Measurements from ENCODE around the gene IL17B.

The IL17B gene

DNA sequence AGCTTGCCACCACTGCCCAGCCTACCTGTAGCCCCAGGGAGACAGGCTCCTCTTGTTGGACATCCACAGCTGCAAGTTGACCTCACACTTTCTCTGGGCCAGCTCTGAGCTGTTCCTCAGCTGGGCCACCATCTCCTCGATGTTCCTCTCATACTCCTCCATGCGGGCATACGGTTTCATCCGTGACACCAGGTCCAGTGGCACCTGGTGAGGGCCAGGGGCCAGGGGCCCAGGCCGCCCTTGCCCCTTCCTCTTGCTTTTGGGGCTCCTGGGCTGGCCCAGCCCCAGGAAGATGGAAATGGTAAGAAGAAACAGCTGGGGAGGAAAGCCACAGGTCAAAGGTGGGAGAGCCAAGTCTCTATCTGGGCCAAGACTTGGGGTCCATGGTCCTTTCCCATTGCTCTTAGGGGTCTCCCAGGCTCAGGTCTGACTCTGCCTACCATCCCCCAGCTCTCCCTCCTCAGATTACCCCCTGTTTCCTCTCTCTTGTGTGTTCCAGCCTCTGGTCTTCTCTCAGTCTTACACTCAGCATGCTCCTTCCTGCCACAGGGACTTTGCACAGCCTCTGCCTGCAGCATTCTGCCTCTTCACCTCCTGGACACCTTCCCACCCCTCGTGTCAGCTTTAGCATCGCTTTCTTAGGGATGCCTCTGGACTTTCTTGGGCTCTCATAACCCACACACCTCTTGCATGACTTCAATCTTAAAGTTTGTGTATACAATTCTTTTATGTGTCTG lies 2.2 kb downstream of the IL17B start:
- Histone ChIP-seq H3K9ac (ENCODE audit: low read length) (no peak overlapping the region), H3K4me3 (ENCODE audit: low read length) (no peak overlapping the region), H3K36me3 (ENCODE audit: control insufficient read depth, insufficient read depth, low read length) (no peaks in the 10 kb centered on the region), H3K4me1 (ENCODE audit: control insufficient read depth, insufficient read depth, low read length) (peaks cover 25% of the 10 kb centered on the region), H3K27me3 (ENCODE audit: control insufficient read depth, insufficient read depth, low read length) (no peaks in the 10 kb centered on the region), H3K27ac (ENCODE audit: low read depth, low read length) (no peak overlapping the region)

- H3K27ac ChIP-seq (ENCODE audit: low read depth, low read length), result no peak overlapping the region
- no peak overlapping the region for H3K9ac ChIP-seq (ENCODE audit: low read length)
- H3K36me3 ChIP-seq (ENCODE audit: control insufficient read depth, insufficient read depth, low read length), result no peaks in the 10 kb centered on the region
- no peaks in the 10 kb centered on the region for H3K27me3 ChIP-seq (ENCODE audit: control insufficient read depth, insufficient read depth, low read length)
- peaks cover 26% of the 10 kb centered on the region for H3K4me1 ChIP-seq (ENCODE audit: control insufficient read depth, insufficient read depth, low read length)
- H3K4me3 ChIP-seq (ENCODE audit: low read length), result no peak overlapping the region
These were observed 3.0 kb downstream of the IL17B start for GRCh38 chr5:149376104-149376503.

DNA sequence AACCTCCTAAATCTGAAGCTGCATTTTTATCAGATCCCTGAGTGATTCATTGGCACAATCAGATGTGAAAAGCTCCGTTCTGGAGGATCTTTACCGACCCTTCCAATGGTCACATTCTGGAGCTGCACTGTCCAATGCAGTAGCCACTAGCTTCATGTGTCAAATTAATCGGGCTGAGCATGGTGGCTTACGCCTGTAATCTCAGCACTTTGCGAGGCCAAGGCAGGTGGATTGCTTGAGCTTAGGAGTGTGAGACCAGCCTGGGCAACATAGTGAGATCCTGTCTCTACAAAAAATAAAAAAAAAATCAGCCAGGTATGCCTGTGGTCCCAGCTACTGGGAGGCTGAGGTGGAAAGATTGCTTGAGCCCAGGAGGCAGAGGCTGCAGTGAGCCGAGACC lies 3.7 kb downstream of the IL17B start:
- no peaks in the 10 kb centered on the region for H3K36me3 ChIP-seq (ENCODE audit: control insufficient read depth, insufficient read depth, low read length)
- H3K4me3 ChIP-seq (ENCODE audit: low read length), result no peak overlapping the region
- no peaks in the 10 kb centered on the region for H3K27me3 ChIP-seq (ENCODE audit: control insufficient read depth, insufficient read depth, low read length)
- no peak overlapping the region for H3K9ac ChIP-seq (ENCODE audit: low read length)
- no peak overlapping the region for H3K27ac ChIP-seq (ENCODE audit: low read depth, low read length)
- H3K4me1 ChIP-seq (ENCODE audit: control insufficient read depth, insufficient read depth, low read length), result peaks cover 25% of the 10 kb centered on the region

- H3K4me1 ChIP-seq (ENCODE audit: control insufficient read depth, insufficient read depth, low read length), result peaks cover 23% of the 10 kb centered on the region
- no peaks in the 10 kb centered on the region for H3K27me3 ChIP-seq (ENCODE audit: control insufficient read depth, insufficient read depth, low read length)
- H3K4me3 ChIP-seq (ENCODE audit: low read length), result no peak overlapping the region
- H3K27ac ChIP-seq (ENCODE audit: low read depth, low read length), result no peak overlapping the region
- H3K36me3 ChIP-seq (ENCODE audit: control insufficient read depth, insufficient read depth, low read length), result no peaks in the 10 kb centered on the region
- H3K9ac ChIP-seq (ENCODE audit: low read length), result no peak overlapping the region
These were observed 4.3 kb downstream of the IL17B start for GRCh38 chr5:149374801-149375200.

- H3K36me3 ChIP-seq (ENCODE audit: control insufficient read depth, insufficient read depth, low read length), result no peaks in the 10 kb centered on the region
- H3K4me3 ChIP-seq (ENCODE audit: low read length), result no peak overlapping the region
- peaks cover 18% of the 10 kb centered on the region for H3K4me1 ChIP-seq (ENCODE audit: control insufficient read depth, insufficient read depth, low read length)
- H3K27me3 ChIP-seq (ENCODE audit: control insufficient read depth, insufficient read depth, low read length), result no peaks in the 10 kb centered on the region
- no peak overlapping the region for H3K27ac ChIP-seq (ENCODE audit: low read depth, low read length)
- no peak overlapping the region for H3K9ac ChIP-seq (ENCODE audit: low read length)
These were observed 4.8 kb downstream of the IL17B start for GRCh38 chr5:149374303-149374702.

DNA sequence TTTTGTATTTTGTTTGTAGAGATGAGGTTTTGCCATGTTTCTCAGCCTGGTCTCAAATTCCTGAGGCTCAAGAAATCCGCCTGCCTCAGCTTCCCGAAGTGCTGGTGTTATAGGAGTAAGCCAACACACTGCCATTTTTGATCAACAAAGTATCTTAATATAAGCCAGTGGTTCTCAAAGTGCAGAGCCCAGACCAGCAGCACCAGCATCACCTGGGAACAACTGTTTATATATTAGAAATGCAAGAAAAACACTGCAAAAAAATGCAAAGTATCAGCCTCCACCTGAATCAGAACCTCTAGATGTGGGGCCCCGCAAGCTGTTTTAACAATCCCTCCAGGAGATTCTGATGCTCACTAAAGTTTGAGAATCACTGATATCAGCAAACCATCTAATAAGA lies 6.2 kb downstream of the IL17B start:
- no peak overlapping the region for H3K4me3 ChIP-seq (ENCODE audit: low read length)
- H3K9ac ChIP-seq (ENCODE audit: low read length), result no peak overlapping the region
- H3K27ac ChIP-seq (ENCODE audit: low read depth, low read length), result peak overlapping the region; percentile 38
- H3K36me3 ChIP-seq (ENCODE audit: control insufficient read depth, insufficient read depth, low read length), result no peaks in the 10 kb centered on the region
- H3K4me1 ChIP-seq (ENCODE audit: control insufficient read depth, insufficient read depth, low read length), result peaks cover 10% of the 10 kb centered on the region
- H3K27me3 ChIP-seq (ENCODE audit: control insufficient read depth, insufficient read depth, low read length), result no peaks in the 10 kb centered on the region

DNA sequence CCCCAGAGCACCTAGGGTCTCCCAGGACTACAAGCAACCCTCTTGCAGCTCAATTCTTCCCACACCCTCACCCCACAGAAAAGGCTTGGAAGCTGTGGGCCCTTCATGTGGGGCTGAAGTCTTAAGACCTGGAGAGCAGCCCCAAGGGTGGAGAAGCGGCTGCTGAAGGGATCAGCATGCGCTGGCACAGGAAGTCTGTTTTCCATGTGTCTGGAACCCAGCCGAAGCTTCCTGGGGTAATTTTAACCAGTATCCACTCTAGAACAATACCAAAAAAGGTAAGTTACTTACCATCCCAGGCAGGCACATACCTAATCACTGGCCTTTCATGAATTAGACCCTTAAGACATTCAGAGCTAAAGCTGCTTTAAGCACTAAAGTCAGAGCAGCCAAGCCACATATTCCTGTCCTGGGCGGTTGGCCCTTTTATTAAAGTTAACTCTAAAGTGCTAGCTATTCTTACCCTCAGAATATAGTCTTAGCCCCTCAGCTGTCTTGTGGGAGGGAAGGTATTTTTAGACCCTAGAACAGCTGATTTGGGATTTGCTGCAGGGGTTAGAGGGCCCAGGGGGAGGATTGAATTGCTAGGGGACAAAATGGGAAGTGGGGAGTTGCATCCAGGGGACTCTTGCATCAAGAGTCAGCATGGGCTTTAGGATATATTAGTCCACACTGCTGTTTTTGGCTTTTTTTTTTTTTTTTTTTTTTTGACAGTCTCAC lies 6.9 kb downstream of the IL17B start:
- H3K4me3 ChIP-seq (ENCODE audit: low read length), result no peak overlapping the region
- peak overlapping the region; percentile 38 for H3K27ac ChIP-seq (ENCODE audit: low read depth, low read length)
- no peaks in the 10 kb centered on the region for H3K27me3 ChIP-seq (ENCODE audit: control insufficient read depth, insufficient read depth, low read length)
- H3K4me1 ChIP-seq (ENCODE audit: control insufficient read depth, insufficient read depth, low read length), result peaks cover 12% of the 10 kb centered on the region
- H3K9ac ChIP-seq (ENCODE audit: low read length), result no peak overlapping the region
- H3K36me3 ChIP-seq (ENCODE audit: control insufficient read depth, insufficient read depth, low read length), result no peaks in the 10 kb centered on the region

DNA sequence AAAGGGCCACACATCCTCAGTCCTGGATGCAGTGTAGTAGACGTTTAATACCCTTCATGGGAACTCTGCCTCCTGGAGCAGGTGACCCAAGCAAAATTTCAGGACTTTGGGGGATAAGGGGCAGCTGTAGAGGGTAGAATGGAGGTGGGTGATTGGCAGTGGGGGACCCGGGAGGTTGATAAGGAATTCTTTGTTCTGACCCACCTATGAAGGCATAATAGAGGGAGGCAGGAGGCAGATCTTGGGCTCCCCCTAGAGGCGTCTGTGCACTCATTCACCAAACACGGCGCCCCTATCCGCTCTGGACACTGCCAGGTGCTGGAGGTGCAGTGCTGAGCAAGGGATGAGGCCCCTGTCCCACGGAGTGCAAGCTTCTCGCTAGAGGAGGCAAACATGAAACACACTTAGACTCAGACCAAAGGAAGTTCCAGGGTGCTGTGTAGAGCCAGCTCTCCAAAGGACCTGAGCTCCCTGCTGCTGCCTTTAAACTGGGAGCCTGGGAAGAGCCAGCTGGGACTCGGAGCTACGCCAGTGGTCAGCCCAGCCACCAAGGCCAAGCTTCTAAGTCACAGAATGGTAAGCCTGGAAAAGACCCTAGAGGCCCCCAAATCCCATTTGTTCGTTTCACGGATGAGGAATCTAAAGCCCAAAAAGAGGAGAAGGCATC lies 7.7 kb downstream of the IL17B start:
- no peaks in the 10 kb centered on the region for H3K27me3 ChIP-seq (ENCODE audit: control insufficient read depth, insufficient read depth, low read length)
- no peak overlapping the region for H3K4me3 ChIP-seq (ENCODE audit: low read length)
- no peak overlapping the region for H3K9ac ChIP-seq (ENCODE audit: low read length)
- no peaks in the 10 kb centered on the region for H3K36me3 ChIP-seq (ENCODE audit: control insufficient read depth, insufficient read depth, low read length)
- H3K27ac ChIP-seq (ENCODE audit: low read depth, low read length), result peak overlapping the region; percentile 38
- H3K4me1 ChIP-seq (ENCODE audit: control insufficient read depth, insufficient read depth, low read length), result peaks cover 14% of the 10 kb centered on the region

DNA sequence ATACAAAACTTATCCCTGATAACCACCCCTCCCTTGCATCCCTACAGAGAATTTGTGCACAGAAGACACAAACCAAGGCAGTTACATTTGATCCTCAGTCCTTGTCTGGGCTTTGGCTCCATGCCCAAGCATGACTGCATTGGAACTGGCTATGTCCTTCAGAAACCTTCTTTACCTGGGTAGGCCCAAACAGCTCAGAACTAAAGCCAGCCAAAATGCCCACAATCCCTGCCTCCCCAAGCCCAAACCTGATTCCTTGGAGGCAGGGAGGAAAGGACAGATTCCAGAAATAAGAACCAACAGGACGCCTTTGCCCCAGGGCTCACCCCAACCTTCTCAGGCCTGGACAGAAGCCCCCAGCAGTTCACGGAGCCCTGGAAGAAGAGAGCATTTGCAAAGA lies 8.2 kb downstream of the IL17B start:
- Histone ChIP-seq H3K9ac (ENCODE audit: low read length) (no peak overlapping the region), H3K4me3 (ENCODE audit: low read length) (no peak overlapping the region), H3K36me3 (ENCODE audit: control insufficient read depth, insufficient read depth, low read length) (no peaks in the 10 kb centered on the region), H3K27ac (ENCODE audit: low read depth, low read length) (no peak overlapping the region), H3K4me1 (ENCODE audit: control insufficient read depth, insufficient read depth, low read length) (peaks cover 14% of the 10 kb centered on the region), H3K27me3 (ENCODE audit: control insufficient read depth, insufficient read depth, low read length) (no peaks in the 10 kb centered on the region)

DNA sequence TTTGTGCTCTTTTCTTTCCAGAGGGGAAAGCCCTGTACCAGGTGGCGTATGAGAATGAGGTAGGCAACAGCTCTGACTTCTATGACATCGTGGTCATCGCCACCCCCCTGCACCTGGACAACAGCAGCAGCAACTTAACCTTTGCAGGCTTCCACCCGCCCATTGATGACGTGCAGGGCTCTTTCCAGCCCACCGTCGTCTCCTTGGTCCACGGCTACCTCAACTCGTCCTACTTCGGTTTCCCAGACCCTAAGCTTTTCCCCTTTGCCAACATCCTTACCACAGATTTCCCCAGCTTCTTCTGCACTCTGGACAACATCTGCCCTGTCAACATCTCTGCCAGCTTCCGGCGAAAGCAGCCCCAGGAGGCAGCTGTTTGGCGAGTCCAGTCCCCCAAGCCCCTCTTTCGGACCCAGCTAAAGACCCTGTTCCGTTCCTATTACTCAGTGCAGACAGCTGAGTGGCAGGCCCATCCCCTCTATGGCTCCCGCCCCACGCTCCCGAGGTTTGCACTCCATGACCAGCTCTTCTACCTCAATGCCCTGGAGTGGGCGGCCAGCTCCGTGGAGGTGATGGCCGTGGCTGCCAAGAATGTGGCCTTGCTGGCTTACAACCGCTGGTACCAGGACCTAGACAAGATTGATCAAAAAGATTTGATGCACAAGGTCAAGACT lies 11.0 kb downstream of the IL17B start:
- no peaks in the 10 kb centered on the region for H3K27me3 ChIP-seq (ENCODE audit: control insufficient read depth, insufficient read depth, low read length)
- no peak overlapping the region for H3K4me3 ChIP-seq (ENCODE audit: low read length)
- H3K36me3 ChIP-seq (ENCODE audit: control insufficient read depth, insufficient read depth, low read length), result no peaks in the 10 kb centered on the region
- H3K9ac ChIP-seq (ENCODE audit: low read length), result no peak overlapping the region
- H3K4me1 ChIP-seq (ENCODE audit: control insufficient read depth, insufficient read depth, low read length), result peaks cover 14% of the 10 kb centered on the region
- peak overlapping the region; percentile 42 for H3K27ac ChIP-seq (ENCODE audit: low read depth, low read length)

DNA sequence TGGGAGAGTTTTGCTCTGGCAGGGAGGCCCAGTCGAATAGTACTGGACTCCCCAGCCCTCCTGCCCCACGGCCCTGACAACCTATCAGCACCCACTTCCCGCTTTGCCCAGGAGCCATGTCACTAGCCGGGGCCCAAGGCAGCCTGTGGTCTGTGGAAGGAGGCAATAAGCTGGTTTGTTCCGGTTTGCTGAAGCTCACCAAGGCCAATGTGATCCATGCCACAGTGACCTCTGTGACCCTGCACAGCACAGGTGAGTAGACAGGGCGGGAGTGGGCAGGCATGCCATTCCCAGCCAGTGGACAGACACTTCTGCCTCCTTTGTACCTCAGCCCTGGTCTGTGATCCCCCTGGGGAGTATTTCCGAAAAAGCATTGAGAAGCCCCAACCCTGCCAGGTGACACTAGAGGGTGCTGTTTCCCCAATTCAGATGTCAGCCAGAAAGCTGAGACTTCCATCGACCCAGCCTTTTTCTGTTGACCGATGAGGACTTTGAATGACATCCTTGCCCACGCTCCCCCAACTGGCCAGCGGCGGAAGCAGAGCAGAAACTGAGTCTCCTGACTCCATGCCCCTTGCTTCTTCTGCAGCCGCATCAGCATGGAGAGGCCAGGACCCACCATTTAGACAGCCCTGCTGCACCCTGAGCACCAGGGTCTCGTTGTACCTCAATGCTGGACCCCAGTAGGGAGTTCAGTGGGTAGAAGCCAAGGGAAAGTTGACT lies 11.7 kb downstream of the IL17B start:
- Histone ChIP-seq H3K27ac (ENCODE audit: low read depth, low read length) (peak overlapping the region; percentile 70), H3K4me3 (ENCODE audit: low read length) (no peak overlapping the region), H3K9ac (ENCODE audit: low read length) (no peak overlapping the region), H3K4me1 (ENCODE audit: control insufficient read depth, insufficient read depth, low read length) (peaks cover 14% of the 10 kb centered on the region), H3K27me3 (ENCODE audit: control insufficient read depth, insufficient read depth, low read length) (no peaks in the 10 kb centered on the region), H3K36me3 (ENCODE audit: control insufficient read depth, insufficient read depth, low read length) (no peaks in the 10 kb centered on the region)
